ENCODE measurements around the gene EHBP1.

GRCh38 chr2:62894966-62895631 is 189.6 kb downstream of the EHBP1 start:
- TF ChIP-seq ZNF707 (tag by site-specific recombination; IDR thresholded peaks at IDR 0.05) (no peak), ZNF175 (tag by site-specific recombination; IDR thresholded peaks at IDR 0.05) (no peak), ZNF777 (tag by site-specific recombination; IDR thresholded peaks at IDR 0.05; ENCODE audit: borderline replicate concordance) (no peak), CTCF (tag by site-specific recombination; IDR thresholded peaks at IDR 0.05) (no peak), ZNF292 (tag by site-specific recombination; IDR thresholded peaks at IDR 0.05; ENCODE audit: borderline replicate concordance, low read depth) (no peak), ZNF398 (tag by site-specific recombination; IDR thresholded peaks at IDR 0.05) (no peak)
